Neutrophil (primary cell): Measurements from ENCODE around the gene FLOT2.

ENCODE experiments used
- H3K27ac ChIP-seq: fragments of 200-600 bp; sonication (generic); 2 replicates; pipeline ENCODE4 v1.5.1; 2016; ENCODE audit warnings: mild to moderate bottlenecking, moderate library complexity
- H3K27me3 ChIP-seq: fragments of 200-600 bp; sonication (generic); 2 replicates; pipeline ENCODE4 v1.6.0; 2016; ENCODE audit warnings: mild to moderate bottlenecking
- H3K36me3 ChIP-seq: fragments of 200-600 bp; sonication (generic); 2 replicates; pipeline ENCODE4 v1.5.1; 2017
- H3K4me1 ChIP-seq, 2 experiments: fragments of 200-600 bp in 1 of 2; sonication (generic) in 1 of 2; 1 replicate in 1 of 2; 2 replicates in 1 of 2; pipeline versions ENCODE4 v1.5.1 to v1.6.1; 2013 to 2016; ENCODE audit warnings: low read depth in 1 of 2, low read length in 1 of 2, mild to moderate bottlenecking in 1 of 2, moderate library complexity in 1 of 2; ENCODE audit not compliant: control insufficient read depth in 1 of 2, insufficient read depth in 1 of 2
- H3K4me3 ChIP-seq, 2 experiments: fragments of 200-600 bp in 1 of 2; sonication (generic) in 1 of 2; 1 replicate in 1 of 2; 2 replicates in 1 of 2; pipeline ENCODE4 v1.5.1; 2013 to 2016; ENCODE audit warnings: low read depth in 1 of 2, low read length in 1 of 2, mild to moderate bottlenecking in 1 of 2, moderate library complexity in 1 of 2
- H3K9me3 ChIP-seq: fragments of 200-600 bp; sonication (generic); 2 replicates; pipeline ENCODE4 v1.5.1; 2016
- TF ChIP-seq, protein P1 (sequence below): fragments of 200-600 bp; sonication (generic); IDR thresholded peaks from 2 replicates; pipeline ENCODE4 v1.5.1; 2016; ENCODE audit warnings: antibody characterized with exemption

Gene FLOT2

DNA sequence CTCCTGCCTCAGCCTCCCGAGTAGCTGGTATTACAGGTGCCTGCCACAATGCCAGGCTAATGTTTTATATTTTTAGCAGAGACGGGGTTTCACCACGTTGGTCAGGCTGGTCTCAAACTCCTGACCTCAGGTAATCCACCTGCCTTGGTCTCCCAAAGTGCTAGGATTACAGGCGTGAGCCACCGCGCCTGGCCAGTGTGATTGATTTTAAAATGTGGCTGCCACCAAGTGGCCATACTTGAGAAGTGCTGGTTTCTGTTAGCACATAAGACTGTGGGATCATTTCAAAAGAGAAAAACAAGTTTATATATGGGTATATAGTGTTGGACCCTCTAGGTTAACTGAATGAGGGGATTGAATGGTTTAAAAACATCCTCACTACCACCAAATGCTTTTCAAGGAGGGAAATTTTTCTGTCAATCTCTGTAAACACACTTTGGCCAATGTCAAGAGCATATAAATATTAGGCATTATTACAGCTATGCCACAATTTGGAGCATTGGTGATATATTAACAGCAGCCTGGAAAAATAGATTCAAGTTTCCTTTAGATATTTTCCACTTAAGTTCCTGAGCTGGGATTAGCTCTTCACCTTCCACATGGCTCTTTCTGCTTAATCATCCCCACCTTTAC lies 18.9 kb upstream of the FLOT2 start:
- Histone ChIP-seq H3K36me3 (peaks cover 100% of the 10 kb centered on the region), H3K27me3 (no peaks in the 10 kb centered on the region), H3K4me1 (no peaks in the 10 kb centered on the region), H3K27ac (peak overlapping the region; percentile 72), H3K4me3 (no peak overlapping the region), H3K9me3 (no peaks in the 10 kb centered on the region)
- TF ChIP-seq, protein P1, sequence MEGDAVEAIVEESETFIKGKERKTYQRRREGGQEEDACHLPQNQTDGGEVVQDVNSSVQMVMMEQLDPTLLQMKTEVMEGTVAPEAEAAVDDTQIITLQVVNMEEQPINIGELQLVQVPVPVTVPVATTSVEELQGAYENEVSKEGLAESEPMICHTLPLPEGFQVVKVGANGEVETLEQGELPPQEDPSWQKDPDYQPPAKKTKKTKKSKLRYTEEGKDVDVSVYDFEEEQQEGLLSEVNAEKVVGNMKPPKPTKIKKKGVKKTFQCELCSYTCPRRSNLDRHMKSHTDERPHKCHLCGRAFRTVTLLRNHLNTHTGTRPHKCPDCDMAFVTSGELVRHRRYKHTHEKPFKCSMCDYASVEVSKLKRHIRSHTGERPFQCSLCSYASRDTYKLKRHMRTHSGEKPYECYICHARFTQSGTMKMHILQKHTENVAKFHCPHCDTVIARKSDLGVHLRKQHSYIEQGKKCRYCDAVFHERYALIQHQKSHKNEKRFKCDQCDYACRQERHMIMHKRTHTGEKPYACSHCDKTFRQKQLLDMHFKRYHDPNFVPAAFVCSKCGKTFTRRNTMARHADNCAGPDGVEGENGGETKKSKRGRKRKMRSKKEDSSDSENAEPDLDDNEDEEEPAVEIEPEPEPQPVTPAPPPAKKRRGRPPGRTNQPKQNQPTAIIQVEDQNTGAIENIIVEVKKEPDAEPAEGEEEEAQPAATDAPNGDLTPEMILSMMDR = peak; percentile 80

DNA sequence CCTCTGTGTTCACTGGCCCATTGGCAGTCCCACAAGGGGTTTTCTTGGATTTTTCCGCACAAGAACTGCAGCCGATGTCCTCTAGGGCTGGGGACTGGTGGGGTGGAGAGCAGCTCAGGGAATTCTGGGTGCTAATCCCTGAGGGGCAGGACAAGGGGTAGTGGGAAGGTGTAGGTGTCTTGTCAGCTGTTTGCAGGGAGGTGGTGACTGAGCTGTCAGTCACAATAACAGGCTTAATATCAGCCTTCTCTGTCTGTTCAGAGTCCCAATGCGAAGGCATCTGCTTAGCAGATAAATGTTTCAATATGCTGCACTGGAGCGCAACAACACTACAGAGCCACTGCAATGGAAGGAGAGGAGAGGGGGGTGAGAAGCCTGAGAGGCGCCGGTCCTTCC lies 15.4 kb upstream of the FLOT2 start:
- TF ChIP-seq, protein P1 = no peak
- no peaks in the 10 kb centered on the region for H3K27me3 ChIP-seq
- H3K9me3 ChIP-seq = no peaks in the 10 kb centered on the region
- no peaks in the 10 kb centered on the region for H3K4me1 ChIP-seq
- H3K36me3 ChIP-seq = peaks cover 100% of the 10 kb centered on the region
- no peak overlapping the region for H3K4me3 ChIP-seq
- peak overlapping the region; percentile 18 for H3K27ac ChIP-seq

DNA sequence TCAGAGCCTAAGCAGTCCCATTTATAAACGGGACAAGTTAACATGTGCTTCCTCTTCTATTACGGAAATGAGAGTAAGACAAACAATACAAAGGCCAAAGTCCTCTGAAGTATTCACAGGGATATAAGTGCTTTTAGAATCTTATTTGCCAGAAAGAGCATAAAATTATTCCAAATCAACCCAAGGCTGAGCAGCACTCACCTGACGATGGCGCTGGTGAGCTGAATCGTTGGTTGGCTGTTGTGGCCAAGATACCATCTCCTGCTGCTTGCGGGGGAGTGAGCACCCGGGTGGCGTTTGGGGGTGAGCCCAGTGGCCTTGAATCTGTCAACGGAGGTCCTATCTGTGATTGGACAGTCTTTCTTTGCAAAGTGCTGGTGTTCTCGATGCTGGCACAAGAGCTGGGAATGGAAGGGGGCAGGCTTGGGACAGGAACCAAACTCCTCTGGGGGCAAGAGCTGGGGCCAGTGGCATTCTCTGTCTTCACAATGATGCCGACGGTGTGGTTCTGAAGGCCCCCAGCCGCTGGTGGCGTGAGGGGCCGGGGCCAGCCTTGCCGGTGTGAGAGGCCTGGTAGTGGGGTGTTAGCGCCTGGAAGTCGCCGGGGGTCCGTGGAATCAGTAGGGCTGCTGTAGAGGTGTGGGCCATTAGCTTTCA lies 14.9 kb upstream of the FLOT2 start:
- H3K4me3 ChIP-seq = no peak overlapping the region
- TF ChIP-seq, protein P1 = no peak
- peak overlapping the region; percentile 18 for H3K27ac ChIP-seq
- no peaks in the 10 kb centered on the region for H3K4me1 ChIP-seq
- no peaks in the 10 kb centered on the region for H3K27me3 ChIP-seq
- H3K9me3 ChIP-seq = no peaks in the 10 kb centered on the region
- H3K36me3 ChIP-seq = peaks cover 100% of the 10 kb centered on the region

DNA sequence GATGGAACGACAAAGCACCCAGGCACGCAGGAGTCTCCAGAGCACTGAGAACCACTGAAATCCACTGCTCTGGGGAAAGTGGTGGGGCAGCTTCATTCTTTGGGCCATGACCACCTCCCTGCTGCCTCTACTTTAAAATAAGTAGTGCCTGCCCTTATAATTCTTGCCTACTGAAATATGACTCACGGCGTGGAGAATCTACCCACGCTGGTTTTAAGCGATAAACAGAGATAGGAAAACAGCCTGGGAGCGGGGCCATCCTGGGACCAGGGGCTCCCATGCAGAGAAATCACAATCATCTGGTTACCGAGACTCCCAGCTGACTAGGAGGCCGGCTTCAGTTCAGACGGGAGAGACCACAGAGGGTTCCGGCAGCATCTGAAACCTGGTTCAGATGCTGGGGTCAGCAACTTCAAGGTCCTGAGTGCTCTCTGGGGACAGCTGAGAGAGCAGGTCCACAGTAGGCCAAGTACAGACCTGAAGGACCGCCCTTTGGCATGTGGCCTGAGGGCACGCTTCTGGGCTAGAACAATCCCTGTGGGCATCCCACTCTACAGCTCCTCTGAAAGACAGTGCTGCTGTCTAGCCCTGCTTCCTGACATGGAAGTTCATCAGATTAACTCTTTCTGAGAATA lies 14.0 kb upstream of the FLOT2 start:
- no peaks in the 10 kb centered on the region for H3K4me1 ChIP-seq
- TF ChIP-seq, protein P1 = no peak
- H3K36me3 ChIP-seq = peaks cover 100% of the 10 kb centered on the region
- H3K27me3 ChIP-seq = no peaks in the 10 kb centered on the region
- H3K27ac ChIP-seq = no peak overlapping the region
- no peaks in the 10 kb centered on the region for H3K9me3 ChIP-seq
- no peak overlapping the region for H3K4me3 ChIP-seq

DNA sequence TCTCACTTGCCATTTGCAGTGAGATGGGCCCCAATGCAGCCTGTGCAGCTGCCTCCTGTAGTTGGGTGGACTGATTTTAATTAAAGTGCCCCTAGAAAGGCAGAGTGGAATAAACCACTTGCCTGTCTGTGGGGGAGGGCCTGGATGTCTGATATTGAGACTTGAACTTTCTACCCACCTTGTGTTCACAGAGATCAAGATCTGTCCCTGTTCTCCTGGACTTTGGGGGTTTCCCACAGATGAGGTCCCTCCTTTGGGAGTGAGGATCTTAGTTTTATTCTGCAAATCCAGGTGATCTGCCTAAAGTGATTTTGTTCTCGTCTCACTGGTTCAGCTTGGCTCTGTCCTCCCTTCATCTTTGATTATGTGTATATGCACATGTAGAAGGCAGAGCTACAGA lies 13.0 kb upstream of the FLOT2 start:
- H3K36me3 ChIP-seq = peaks cover 100% of the 10 kb centered on the region
- H3K9me3 ChIP-seq = no peaks in the 10 kb centered on the region
- H3K27me3 ChIP-seq = no peaks in the 10 kb centered on the region
- peak overlapping the region; percentile 34 for H3K27ac ChIP-seq
- no peaks in the 10 kb centered on the region for H3K4me1 ChIP-seq
- no peak overlapping the region for H3K4me3 ChIP-seq
- TF ChIP-seq, protein P1 = no peak
